ENCODE measurements around the gene DDX56. TPM values are rescaled to one million over a fixed set of nuclear protein-coding genes. Genes with fewer than 3 reads are reported as not detected.

DDX56 gene
- total and polyA plus RNA-seq, 2 experiments from 2014 or later, result 62.1 to 65.2 TPM

- Histone ChIP-seq H3K9me3 (ENCODE audit: low read depth) (no peaks in the 10 kb centered on the region), H3K27me3 (no peaks in the 10 kb centered on the region), H3K4me3 (no peak overlapping the region), H3K4me1 (ENCODE audit: low read depth) (peaks cover 5% of the 10 kb centered on the region), H3K36me3 (peaks cover 66% of the 10 kb centered on the region), H3K27ac (no peak overlapping the region)
- TF ChIP-seq, protein P1, sequence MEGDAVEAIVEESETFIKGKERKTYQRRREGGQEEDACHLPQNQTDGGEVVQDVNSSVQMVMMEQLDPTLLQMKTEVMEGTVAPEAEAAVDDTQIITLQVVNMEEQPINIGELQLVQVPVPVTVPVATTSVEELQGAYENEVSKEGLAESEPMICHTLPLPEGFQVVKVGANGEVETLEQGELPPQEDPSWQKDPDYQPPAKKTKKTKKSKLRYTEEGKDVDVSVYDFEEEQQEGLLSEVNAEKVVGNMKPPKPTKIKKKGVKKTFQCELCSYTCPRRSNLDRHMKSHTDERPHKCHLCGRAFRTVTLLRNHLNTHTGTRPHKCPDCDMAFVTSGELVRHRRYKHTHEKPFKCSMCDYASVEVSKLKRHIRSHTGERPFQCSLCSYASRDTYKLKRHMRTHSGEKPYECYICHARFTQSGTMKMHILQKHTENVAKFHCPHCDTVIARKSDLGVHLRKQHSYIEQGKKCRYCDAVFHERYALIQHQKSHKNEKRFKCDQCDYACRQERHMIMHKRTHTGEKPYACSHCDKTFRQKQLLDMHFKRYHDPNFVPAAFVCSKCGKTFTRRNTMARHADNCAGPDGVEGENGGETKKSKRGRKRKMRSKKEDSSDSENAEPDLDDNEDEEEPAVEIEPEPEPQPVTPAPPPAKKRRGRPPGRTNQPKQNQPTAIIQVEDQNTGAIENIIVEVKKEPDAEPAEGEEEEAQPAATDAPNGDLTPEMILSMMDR (IDR thresholded peaks at IDR 0.05; ENCODE audit: low read depth, low read length), result no peak
- no peak for DNase-seq (ENCODE audit: low read depth in 1 of 2, low spot score in 1 of 2)
Measured at GRCh38 chr7:44568771-44569560, 4.7 kb downstream of the DDX56 start.

- no peak overlapping the region for H3K27ac ChIP-seq
- TF ChIP-seq, protein P1 (IDR thresholded peaks at IDR 0.05; ENCODE audit: low read depth, low read length), result no peak
- H3K4me1 ChIP-seq (ENCODE audit: low read depth), result peaks cover 2% of the 10 kb centered on the region
- H3K9me3 ChIP-seq (ENCODE audit: low read depth), result no peaks in the 10 kb centered on the region
- DNase-seq (ENCODE audit: low read depth in 1 of 2, low spot score in 1 of 2), result no peak
- H3K27me3 ChIP-seq, result no peaks in the 10 kb centered on the region
- peaks cover 64% of the 10 kb centered on the region for H3K36me3 ChIP-seq
- no peak overlapping the region for H3K4me3 ChIP-seq
Measured at GRCh38 chr7:44567884-44568283, 5.8 kb downstream of the DDX56 start.

- TF ChIP-seq, protein P1 (IDR thresholded peaks at IDR 0.05; ENCODE audit: low read depth, low read length), result no peak
- Histone ChIP-seq H3K4me1 (ENCODE audit: low read depth) (no peaks in the 10 kb centered on the region), H3K27ac (no peak overlapping the region), H3K4me3 (no peak overlapping the region), H3K27me3 (no peaks in the 10 kb centered on the region), H3K9me3 (ENCODE audit: low read depth) (no peaks in the 10 kb centered on the region), H3K36me3 (peaks cover 53% of the 10 kb centered on the region)
- DNase-seq (ENCODE audit: low read depth in 1 of 2, low spot score in 1 of 2), result no peak
Measured at GRCh38 chr7:44566680-44567079, 7.0 kb downstream of the DDX56 start.

- TF ChIP-seq, protein P1 (IDR thresholded peaks at IDR 0.05; ENCODE audit: low read depth, low read length), result no peak
- H3K9me3 ChIP-seq (ENCODE audit: low read depth), result no peaks in the 10 kb centered on the region
- no peak for DNase-seq (ENCODE audit: low read depth in 1 of 2, low spot score in 1 of 2)
- no peak overlapping the region for H3K4me3 ChIP-seq
- H3K36me3 ChIP-seq, result peaks cover 46% of the 10 kb centered on the region
- H3K27me3 ChIP-seq, result no peaks in the 10 kb centered on the region
- H3K27ac ChIP-seq, result peak overlapping the region; percentile 42
- no peaks in the 10 kb centered on the region for H3K4me1 ChIP-seq (ENCODE audit: low read depth)
Measured at GRCh38 chr7:44565795-44566559, 7.7 kb downstream of the DDX56 start.

- H3K27ac ChIP-seq, result peak overlapping the region; percentile 12
- H3K4me3 ChIP-seq, result no peak overlapping the region
- H3K36me3 ChIP-seq, result peaks cover 39% of the 10 kb centered on the region
- no peaks in the 10 kb centered on the region for H3K27me3 ChIP-seq
- no peaks in the 10 kb centered on the region for H3K9me3 ChIP-seq (ENCODE audit: low read depth)
- H3K4me1 ChIP-seq (ENCODE audit: low read depth), result no peaks in the 10 kb centered on the region
- DNase-seq (ENCODE audit: low read depth in 1 of 2, low spot score in 1 of 2), result peak; percentile 74 to 75
- TF ChIP-seq, protein P1 (IDR thresholded peaks at IDR 0.05; ENCODE audit: low read depth, low read length), result peak; percentile 96
Measured at GRCh38 chr7:44565097-44565794, 8.5 kb downstream of the DDX56 start.

All from cardiac muscle cell (in vitro differentiated cells and primary cell).